Liver (tissue), 9 donors: Measurements from ENCODE around the gene ANKRD29. TPM values are rescaled to one million over a fixed set of nuclear protein-coding genes. Genes with fewer than 3 reads are reported as not detected.

ENCODE experiments used
- DNase-seq: peaks from one replicate; pipeline ENCODE4 v3.0.0-alpha.2; 2017; ENCODE audit warnings: low spot score
- H3K27ac ChIP-seq, 2 donors: one replicate each; pipeline ENCODE4 v1.7.0; 2013; ENCODE audit warnings: inconsistent platforms in 2 of 2, low read length in 2 of 2, control low read depth in 1 of 2, low read depth in 1 of 2, mild to moderate bottlenecking in 1 of 2
- H3K27me3 ChIP-seq, 4 donors: one replicate each; pipeline versions ENCODE4 v1.6.1 to v1.7.0; 2013; ENCODE audit warnings: low read length in 3 of 4, inconsistent platforms in 1 of 4, mild to moderate bottlenecking in 1 of 4, moderate library complexity in 1 of 4; ENCODE audit not compliant: control insufficient read depth in 4 of 4, insufficient read depth in 4 of 4
- H3K36me3 ChIP-seq, 4 donors: one replicate each; pipeline versions ENCODE4 v1.6.1 to v1.7.0; 2013; ENCODE audit warnings: low read length in 3 of 4, mild to moderate bottlenecking in 3 of 4, low read depth in 1 of 4, moderate library complexity in 1 of 4; ENCODE audit not compliant: control insufficient read depth in 4 of 4, insufficient read depth in 3 of 4
- H3K4me1 ChIP-seq, 4 donors: one replicate each; pipeline versions ENCODE4 v1.6.1 to v1.7.0; 2013; ENCODE audit warnings: low read length in 3 of 4, mild to moderate bottlenecking in 3 of 4, moderate library complexity in 1 of 4; ENCODE audit not compliant: control insufficient read depth in 4 of 4, insufficient read depth in 4 of 4
- H3K4me3 ChIP-seq, 3 donors: one replicate each; pipeline versions ENCODE4 v1.6.1 to v1.7.0; 2013; ENCODE audit warnings: low read length in 3 of 3, control low read depth in 1 of 3, low read depth in 1 of 3, mild to moderate bottlenecking in 1 of 3
- H3K9ac ChIP-seq, 2 donors: one replicate each; pipeline ENCODE4 v1.7.0; 2013; ENCODE audit warnings: low read length in 2 of 2, mild to moderate bottlenecking in 2 of 2, moderate library complexity in 2 of 2, control low read depth in 1 of 2, low read depth in 1 of 2
- H3K9me3 ChIP-seq, 4 donors: one replicate each; pipeline versions ENCODE4 v1.6.1 to v1.7.0; 2013; ENCODE audit warnings: low read length in 3 of 4; ENCODE audit not compliant: control insufficient read depth in 4 of 4
- EGR1 ChIP-seq, 2 donors: IDR thresholded peaks; 2 replicates each; pipeline ENCODE4 v1.6.1; 2016 to 2018; ENCODE audit warnings: antibody characterized with exemption in 2 of 2, low read depth in 2 of 2
- FOXA2 ChIP-seq: IDR thresholded peaks from 2 replicates; pipeline ENCODE4 v1.6.1; 2016; ENCODE audit warnings: antibody characterized with exemption
- GABPA ChIP-seq, 2 donors: IDR thresholded peaks in 1 of 2; conservative IDR thresholded peaks in 1 of 2; 2 replicates each; pipeline ENCODE4 v1.6.1; 2016; ENCODE audit warnings: antibody characterized with exemption in 2 of 2, mild to moderate bottlenecking in 1 of 2, moderate library complexity in 1 of 2
- HNF4A ChIP-seq, 2 donors: conservative IDR thresholded peaks; 2 replicates each; pipeline ENCODE4 v1.6.1; 2016; ENCODE audit warnings: antibody characterized with exemption in 2 of 2, mild to moderate bottlenecking in 2 of 2
- HNF4G ChIP-seq: IDR thresholded peaks from 2 replicates; pipeline ENCODE4 v1.6.1; 2016; ENCODE audit warnings: antibody characterized with exemption
- JUND ChIP-seq, 2 donors: IDR thresholded peaks; 2 replicates each; pipeline ENCODE4 v1.6.1; 2016; ENCODE audit warnings: antibody characterized with exemption in 2 of 2
- NR2F2 ChIP-seq: IDR thresholded peaks from 2 replicates; pipeline ENCODE4 v1.6.1; 2016; ENCODE audit warnings: antibody characterized with exemption
- RAD21 ChIP-seq, 2 donors: IDR thresholded peaks; 2 replicates each; pipeline ENCODE4 v1.6.1; 2016; ENCODE audit warnings: antibody characterized with exemption in 2 of 2, mild to moderate bottlenecking in 2 of 2
- RXRA ChIP-seq, 2 donors: IDR thresholded peaks; 2 replicates each; pipeline ENCODE4 v1.6.1; 2017 to 2018; ENCODE audit warnings: antibody characterized with exemption in 2 of 2, mild to moderate bottlenecking in 1 of 2
- TAF1 ChIP-seq: conservative IDR thresholded peaks from 2 replicates; pipeline ENCODE4 v1.6.1; 2016; ENCODE audit warnings: antibody characterized with exemption, mild to moderate bottlenecking
- WGBS: extraction: QIAGEN DNeasy Blood & Tissue Kit; methylation state at CpG from one replicate; pipeline ENCODE4 v1.1.7; 2013; 5-methylcytosine and 5-hydroxymethylcytosine counted together
- polyA plus RNA-seq, 2 donors: library from polyadenylated mRNA; stranded (reverse) in 1 of 2; unstranded in 1 of 2; fragments of 200-250 nt in 1 of 2; fragments of >200 nt in 1 of 2; fragmentation: Nextera tagmentation in 1 of 2; extraction: Ambion mirVana in 1 of 2; gene quantifications; one replicate each; pipeline versions ENCODE4 v1.2.1 to v1.2.3, GENCODE V29; 2013 to 2015
- total RNA-seq, 2 donors: library from RNA; depleted of rRNA; stranded (reverse); fragments of >200 nt; gene quantifications; one replicate each; pipeline ENCODE4 v1.2.3, GENCODE V29; 2014
- TF ChIP-seq, protein P1 (sequence below): IDR thresholded peaks from 2 replicates; pipeline ENCODE4 v1.6.1; 2016; ENCODE audit warnings: antibody characterized with exemption
- TF ChIP-seq, protein P2 (sequence below): IDR thresholded peaks from 2 replicates; pipeline ENCODE4 v1.6.1; 2016; ENCODE audit warnings: antibody characterized with exemption
- TF ChIP-seq, protein P3 (sequence below): IDR thresholded peaks from 2 replicates; pipeline ENCODE4 v1.6.1; 2016; ENCODE audit warnings: antibody characterized with exemption, mild to moderate bottlenecking
- TF ChIP-seq, protein P4 (sequence below): fragments of 150-350 bp; IDR thresholded peaks from 2 replicates; pipeline ENCODE4 v1.5.1; 2017; ENCODE audit warnings: improper control_type of control experiment, low read depth, low read length; ENCODE audit not compliant: missing input control
- donor health status: healthy.
- donor health status: healthy.
- donor health status: healthy.
- donor health status: healthy.
- donor health status: healthy.

The ANKRD29 gene
- total and polyA plus RNA-seq, 4 donors = 0.14 to 0.50 (median 0.33) TPM

DNA sequence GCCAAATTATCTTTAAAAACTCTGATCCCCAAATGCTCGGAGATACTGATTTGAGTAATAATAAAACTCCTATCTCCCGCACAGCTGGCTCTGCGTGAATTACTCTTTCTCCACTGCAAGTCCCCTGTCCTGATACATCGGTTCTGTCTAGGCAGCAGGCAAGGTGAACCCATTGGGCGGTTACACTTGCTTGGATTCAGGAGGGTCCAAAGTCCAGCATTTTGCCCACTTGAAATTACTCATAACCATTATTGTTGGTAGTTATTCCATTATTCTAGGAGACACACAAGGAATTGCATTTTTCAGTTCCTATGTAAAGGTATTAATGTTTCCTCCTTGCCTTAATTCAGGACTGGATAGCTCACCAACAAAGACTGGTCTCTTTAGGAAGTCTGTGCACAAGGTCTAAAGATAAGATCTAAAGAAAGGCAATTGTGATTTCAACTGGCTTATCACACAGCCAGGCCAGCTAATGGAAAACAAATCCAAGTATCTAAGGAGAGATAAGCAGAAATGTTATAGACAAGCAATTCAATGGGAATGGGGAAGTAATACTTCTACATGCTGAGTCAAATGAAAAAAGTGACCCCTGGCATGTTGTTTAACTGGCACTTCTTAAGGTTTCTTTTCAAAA lies 53.2 kb downstream of the ANKRD29 start:
- Histone ChIP-seq H3K27me3 (no peaks in the 10 kb centered on the region), H3K9me3 (no peaks in the 10 kb centered on the region), H3K4me3 (no peak overlapping the region), H3K36me3 (no peaks in the 10 kb centered on the region), H3K9ac (no peak overlapping the region), H3K4me1 (no peaks in the 10 kb centered on the region), H3K27ac (no peak overlapping the region)
- no peak for DNase-seq
- TF ChIP-seq HNF4G (no peak), GABPA (IDR thresholded peaks at IDR 0.05 in 1 of 2, conservative IDR thresholded peaks at IDR 0.05 in 1 of 2) (no peak), TAF1 (no peak), RXRA (IDR thresholded peaks at IDR 0.05) (no peak), JUND (IDR thresholded peaks at IDR 0.05) (no peak), EGR1 (IDR thresholded peaks at IDR 0.05; ENCODE audit: low read depth in 2 of 2) (no peak), HNF4A (conservative IDR thresholded peaks at IDR 0.05) (no peak), FOXA2 (no peak), NR2F2 (no peak), RAD21 (IDR thresholded peaks at IDR 0.05) (no peak)
- TF ChIP-seq, protein P1, sequence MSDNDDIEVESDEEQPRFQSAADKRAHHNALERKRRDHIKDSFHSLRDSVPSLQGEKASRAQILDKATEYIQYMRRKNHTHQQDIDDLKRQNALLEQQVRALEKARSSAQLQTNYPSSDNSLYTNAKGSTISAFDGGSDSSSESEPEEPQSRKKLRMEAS = no peak
- TF ChIP-seq, protein P2, sequence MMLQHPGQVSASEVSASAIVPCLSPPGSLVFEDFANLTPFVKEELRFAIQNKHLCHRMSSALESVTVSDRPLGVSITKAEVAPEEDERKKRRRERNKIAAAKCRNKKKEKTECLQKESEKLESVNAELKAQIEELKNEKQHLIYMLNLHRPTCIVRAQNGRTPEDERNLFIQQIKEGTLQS = no peak
- TF ChIP-seq, protein P3, sequence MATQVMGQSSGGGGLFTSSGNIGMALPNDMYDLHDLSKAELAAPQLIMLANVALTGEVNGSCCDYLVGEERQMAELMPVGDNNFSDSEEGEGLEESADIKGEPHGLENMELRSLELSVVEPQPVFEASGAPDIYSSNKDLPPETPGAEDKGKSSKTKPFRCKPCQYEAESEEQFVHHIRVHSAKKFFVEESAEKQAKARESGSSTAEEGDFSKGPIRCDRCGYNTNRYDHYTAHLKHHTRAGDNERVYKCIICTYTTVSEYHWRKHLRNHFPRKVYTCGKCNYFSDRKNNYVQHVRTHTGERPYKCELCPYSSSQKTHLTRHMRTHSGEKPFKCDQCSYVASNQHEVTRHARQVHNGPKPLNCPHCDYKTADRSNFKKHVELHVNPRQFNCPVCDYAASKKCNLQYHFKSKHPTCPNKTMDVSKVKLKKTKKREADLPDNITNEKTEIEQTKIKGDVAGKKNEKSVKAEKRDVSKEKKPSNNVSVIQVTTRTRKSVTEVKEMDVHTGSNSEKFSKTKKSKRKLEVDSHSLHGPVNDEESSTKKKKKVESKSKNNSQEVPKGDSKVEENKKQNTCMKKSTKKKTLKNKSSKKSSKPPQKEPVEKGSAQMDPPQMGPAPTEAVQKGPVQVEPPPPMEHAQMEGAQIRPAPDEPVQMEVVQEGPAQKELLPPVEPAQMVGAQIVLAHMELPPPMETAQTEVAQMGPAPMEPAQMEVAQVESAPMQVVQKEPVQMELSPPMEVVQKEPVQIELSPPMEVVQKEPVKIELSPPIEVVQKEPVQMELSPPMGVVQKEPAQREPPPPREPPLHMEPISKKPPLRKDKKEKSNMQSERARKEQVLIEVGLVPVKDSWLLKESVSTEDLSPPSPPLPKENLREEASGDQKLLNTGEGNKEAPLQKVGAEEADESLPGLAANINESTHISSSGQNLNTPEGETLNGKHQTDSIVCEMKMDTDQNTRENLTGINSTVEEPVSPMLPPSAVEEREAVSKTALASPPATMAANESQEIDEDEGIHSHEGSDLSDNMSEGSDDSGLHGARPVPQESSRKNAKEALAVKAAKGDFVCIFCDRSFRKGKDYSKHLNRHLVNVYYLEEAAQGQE = no peak
- TF ChIP-seq, protein P4, sequence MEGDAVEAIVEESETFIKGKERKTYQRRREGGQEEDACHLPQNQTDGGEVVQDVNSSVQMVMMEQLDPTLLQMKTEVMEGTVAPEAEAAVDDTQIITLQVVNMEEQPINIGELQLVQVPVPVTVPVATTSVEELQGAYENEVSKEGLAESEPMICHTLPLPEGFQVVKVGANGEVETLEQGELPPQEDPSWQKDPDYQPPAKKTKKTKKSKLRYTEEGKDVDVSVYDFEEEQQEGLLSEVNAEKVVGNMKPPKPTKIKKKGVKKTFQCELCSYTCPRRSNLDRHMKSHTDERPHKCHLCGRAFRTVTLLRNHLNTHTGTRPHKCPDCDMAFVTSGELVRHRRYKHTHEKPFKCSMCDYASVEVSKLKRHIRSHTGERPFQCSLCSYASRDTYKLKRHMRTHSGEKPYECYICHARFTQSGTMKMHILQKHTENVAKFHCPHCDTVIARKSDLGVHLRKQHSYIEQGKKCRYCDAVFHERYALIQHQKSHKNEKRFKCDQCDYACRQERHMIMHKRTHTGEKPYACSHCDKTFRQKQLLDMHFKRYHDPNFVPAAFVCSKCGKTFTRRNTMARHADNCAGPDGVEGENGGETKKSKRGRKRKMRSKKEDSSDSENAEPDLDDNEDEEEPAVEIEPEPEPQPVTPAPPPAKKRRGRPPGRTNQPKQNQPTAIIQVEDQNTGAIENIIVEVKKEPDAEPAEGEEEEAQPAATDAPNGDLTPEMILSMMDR = no peak
- 94% methylated on average over 5 of the region's 5 CpGs for WGBS

DNA sequence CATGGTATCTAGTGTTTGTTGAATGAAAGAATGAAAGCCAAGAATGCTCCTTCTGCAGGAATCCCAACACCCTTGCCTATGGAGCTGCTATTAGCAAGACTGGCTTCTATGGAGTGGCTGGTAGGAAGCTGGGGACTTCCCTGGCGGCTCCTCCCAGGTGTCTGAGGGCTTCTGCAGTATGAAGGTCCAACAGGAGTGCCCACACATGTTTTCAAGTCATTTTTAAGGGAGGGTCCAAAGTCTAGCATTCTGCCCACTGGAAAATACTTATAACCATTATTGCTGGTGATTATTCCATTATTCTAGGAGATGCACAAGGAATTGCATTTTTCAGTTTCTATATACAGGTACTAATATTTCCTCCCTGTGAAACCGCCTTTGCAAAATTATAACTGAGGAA lies 54.5 kb downstream of the ANKRD29 start:
- Histone ChIP-seq H3K36me3 (no peaks in the 10 kb centered on the region), H3K27me3 (no peaks in the 10 kb centered on the region), H3K4me1 (no peaks in the 10 kb centered on the region), H3K4me3 (no peak overlapping the region), H3K27ac (no peak overlapping the region), H3K9me3 (no peaks in the 10 kb centered on the region), H3K9ac (no peak overlapping the region)
- no peak for DNase-seq
- TF ChIP-seq GABPA (IDR thresholded peaks at IDR 0.05 in 1 of 2, conservative IDR thresholded peaks at IDR 0.05 in 1 of 2) (no peak), HNF4G (no peak)
- WGBS = 94% methylated on average over 2 of the region's 2 CpGs
